M059J (cell line): ENCODE measurements around the gene ZNF133. TPM values are rescaled to one million over a fixed set of nuclear protein-coding genes. Genes with fewer than 3 reads are reported as not detected.

Experiments used
- DNase-seq: peaks from one replicate; pipeline ENCODE4 v3.0.0-alpha.2; 2012; ENCODE audit warnings: low read depth
- total RNA-seq: library from RNA; depleted of rRNA; stranded (reverse); fragments of >200 nt; shearing (Covaris generic); gene quantifications from 2 replicates; pipeline ENCODE4 v1.2.3, GENCODE V29; 2014; rRNA removed

The ZNF133 gene
- total RNA-seq, 1 experiment from 2014 or later, result 23.8 TPM

- DNase-seq, result no peak
These were observed 73.4 kb downstream of the ZNF133 start for GRCh38 chr20:18361678-18362077.

DNA sequence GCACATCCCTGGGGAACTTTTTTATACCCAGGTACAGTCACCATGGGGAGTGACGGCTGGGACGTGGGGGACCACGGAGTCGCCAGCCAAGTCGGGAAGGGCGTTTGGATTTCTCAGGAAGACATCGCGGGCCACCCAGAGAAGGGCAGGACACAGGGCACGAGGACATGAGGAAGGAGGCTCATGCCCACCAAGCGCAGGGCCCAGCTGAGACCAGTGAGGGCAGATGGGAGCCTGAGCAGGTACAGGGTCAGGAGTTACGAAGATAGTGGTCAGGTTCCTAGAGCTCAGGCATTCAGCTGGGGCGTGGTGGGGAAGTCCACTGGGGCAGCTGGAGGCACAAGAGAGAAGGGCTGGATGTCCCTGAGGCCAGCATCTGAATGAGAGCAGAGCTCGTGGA is 74.6 kb downstream of the ZNF133 start:
- DNase-seq, result no peak

- no peak for DNase-seq
These were observed 75.4 kb downstream of the ZNF133 start for GRCh38 chr20:18363708-18364107.

- DNase-seq, result no peak
These were observed 76.4 kb downstream of the ZNF133 start for GRCh38 chr20:18364768-18365167.

Other genes starting within 250 kb of the ZNF133 start
- 0.22 TPM in 1 of 2 replicates, not detected in the other for gene OVOL2, start 230.6 kb upstream of the ZNF133 start, total RNA-seq
- 11.2 and 15.4 TPM in 2 replicates for gene KAT14, start 150.7 kb upstream of the ZNF133 start, total RNA-seq
- gene PET117, start 150.7 kb upstream of the ZNF133 start, total RNA-seq, result 33.4 and 38.0 TPM in 2 replicates
- 1.7 and 1.8 TPM in 2 replicates for gene DZANK1, start 178.5 kb downstream of the ZNF133 start, total RNA-seq
- gene POLR3F, start 178.9 kb downstream of the ZNF133 start, total RNA-seq, result 17.7 and 28.2 TPM in 2 replicates
- 28.8 and 50.4 TPM in 2 replicates for gene RBBP9, start 208.7 kb downstream of the ZNF133 start, total RNA-seq
- 108 and 129 TPM in 2 replicates for gene SEC23B, start 219.4 kb downstream of the ZNF133 start, total RNA-seq